Stimulated activated CD8-positive, alpha-beta memory T cell treated with anti-CD3 and anti-CD28 coated beads, Interleukin-7, amount 100 ng/mL, for 4 hours (primary cell): ENCODE results near the gene RIMKLA.

Experiments
- DNase-seq, 2 donors: peaks; one replicate each; pipeline ENCODE4 v3.0.0-alpha.2; 2020; ENCODE audit warnings: low read depth in 2 of 2

The RIMKLA gene, protein sequence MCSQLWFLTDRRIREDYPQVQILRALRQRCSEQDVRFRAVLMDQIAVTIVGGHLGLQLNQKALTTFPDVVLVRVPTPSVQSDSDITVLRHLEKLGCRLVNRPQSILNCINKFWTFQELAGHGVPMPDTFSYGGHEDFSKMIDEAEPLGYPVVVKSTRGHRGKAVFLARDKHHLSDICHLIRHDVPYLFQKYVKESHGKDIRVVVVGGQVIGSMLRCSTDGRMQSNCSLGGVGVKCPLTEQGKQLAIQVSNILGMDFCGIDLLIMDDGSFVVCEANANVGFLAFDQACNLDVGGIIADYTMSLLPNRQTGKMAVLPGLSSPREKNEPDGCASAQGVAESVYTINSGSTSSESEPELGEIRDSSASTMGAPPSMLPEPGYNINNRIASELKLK

DNA sequence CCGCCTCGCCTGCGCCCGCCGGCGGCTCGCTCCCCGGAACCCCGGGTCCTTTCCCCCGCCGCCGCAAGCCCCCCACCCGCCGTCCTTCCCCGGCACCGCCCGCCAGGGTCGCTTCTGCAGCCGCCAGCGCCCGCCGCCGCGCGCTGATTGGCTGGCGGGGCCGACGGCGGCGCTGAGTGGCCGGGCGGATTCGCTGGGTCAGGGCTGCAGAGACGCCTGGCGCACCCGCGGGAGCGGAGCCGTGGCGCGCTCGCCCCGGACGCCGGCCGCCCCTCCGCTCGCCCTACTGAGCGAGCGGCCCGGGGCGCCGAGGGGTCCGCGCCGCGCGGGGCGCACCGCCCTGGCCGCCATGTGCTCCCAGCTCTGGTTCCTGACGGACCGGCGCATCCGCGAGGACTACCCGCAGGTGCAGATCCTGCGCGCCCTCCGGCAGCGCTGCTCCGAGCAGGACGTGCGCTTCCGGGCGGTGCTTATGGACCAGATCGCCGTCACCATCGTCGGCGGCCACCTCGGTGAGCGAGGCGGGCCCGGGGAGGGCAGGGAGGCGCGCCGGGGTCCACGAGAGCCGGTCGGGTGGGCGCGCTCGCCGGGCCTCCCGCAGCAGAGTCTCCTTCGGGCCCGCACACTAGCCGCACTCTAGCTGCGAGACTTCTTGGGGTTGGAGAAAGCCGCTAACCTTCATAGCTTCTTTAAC lies at the start of gene RIMKLA:
TSS of gene RIMKLA (plus strand) at position 207 of the 694 bp plus-strand sequence. CDS start at position 350, 143 bp downstream.
- DNase-seq = peak in 1 of 2 donors; percentile 37

GRCh38 chr1:42332877-42333276 lies 47.7 kb upstream of the RIMKLA start:
- DNase-seq = no peak

DNA sequence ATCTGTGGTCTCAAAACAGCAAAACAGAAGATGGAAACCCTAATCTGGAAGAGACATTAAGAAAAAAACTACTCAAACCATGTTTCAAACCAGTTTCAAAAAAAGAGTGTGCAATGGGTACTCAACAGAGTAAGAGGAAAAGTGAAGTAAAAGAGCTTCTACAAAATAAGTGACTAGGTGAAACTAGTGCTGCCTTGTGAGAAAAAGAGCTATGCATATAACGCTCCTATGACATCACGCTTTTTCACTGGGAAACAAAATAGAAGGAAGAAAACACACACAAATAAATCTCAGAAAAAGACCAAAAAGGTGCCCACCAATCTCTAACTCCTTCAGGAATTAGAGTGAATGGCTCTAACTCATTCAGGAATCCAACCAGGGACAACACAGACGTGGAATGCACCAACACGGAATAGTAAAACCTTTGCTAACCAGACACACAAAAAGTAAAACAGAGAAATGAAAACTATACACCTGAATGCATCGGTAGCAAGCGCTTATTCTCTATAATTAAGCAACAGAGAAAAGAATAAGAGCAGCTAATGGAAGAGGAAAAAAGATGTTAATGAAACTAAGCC lies 46.8 kb upstream of the RIMKLA start:
- no peak for DNase-seq

- peak; percentile 8 to 15 for DNase-seq
Measured at GRCh38 chr1:42334240-42335049, 46.1 kb upstream of the RIMKLA start.

DNA sequence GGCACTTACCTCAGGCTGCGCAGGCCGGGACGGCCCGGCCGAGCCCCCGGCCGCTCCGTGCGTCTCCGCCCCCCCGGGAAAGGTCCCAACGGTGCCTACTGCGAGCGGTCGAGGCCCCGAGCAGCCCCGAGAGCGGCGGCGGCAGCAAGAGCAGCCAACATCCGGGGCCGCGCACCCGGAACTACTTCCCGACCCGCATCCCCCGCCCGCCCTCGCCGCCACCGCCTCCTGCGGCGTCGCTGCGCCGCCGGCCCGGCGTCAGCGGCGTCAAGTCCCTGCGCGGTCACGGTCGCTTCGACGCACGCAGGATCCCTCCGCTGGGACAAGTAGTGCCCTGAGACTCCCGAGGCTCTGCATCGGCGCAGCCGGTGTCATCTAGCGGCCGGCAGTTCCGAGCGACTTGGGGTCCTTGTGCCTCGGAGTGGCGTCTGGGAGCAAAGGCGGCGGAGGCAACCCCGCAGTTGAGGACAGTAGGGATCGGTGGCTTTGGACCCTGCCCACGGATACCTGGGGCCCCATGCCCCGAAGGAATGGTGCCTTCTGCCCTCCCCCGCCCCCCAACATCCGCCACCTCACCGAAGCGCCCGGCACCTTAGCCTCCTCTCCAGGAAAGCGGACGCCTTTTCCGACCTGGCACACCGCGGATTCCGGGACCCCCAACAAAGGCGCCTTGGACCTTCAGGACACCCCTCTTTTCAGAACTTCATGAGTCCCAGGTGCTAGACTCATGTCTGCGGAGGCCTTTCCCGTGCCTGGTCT lies 45.4 kb upstream of the RIMKLA start, which contains the start of gene FOXJ3:
TSS of gene FOXJ3 (minus strand) at position 186 of the 759 bp plus-strand sequence. CDS start 24,142 bp downstream, outside the sequence.
- peak; percentile 79 to 92 for DNase-seq

- DNase-seq = no peak
Measured at GRCh38 chr1:42335809-42336518, 44.6 kb upstream of the RIMKLA start.

GRCh38 chr1:42336978-42337377 lies 43.6 kb upstream of the RIMKLA start:
- no peak for DNase-seq

GRCh38 chr1:42340093-42340492 lies 40.5 kb upstream of the RIMKLA start:
- no peak for DNase-seq

DNA sequence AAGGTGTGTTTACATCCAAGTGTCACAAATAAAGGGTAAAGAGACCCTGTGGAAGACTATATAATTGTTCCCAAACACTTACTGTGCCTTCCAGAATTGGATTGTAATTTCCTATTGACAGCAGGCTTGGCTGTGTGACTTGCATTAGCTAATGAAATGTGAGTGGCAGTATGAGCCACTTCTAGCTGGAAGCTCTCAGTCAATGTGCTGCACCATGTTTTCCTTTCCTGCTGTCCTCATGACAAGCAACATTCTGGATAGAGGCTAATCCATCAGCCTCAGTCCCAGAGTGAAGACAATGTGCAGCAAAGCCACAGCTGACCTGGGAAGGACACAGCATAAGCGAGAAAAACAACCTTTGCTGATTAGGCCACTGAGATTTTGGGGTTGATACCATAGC lies 39.7 kb upstream of the RIMKLA start:
- no peak for DNase-seq

DNA sequence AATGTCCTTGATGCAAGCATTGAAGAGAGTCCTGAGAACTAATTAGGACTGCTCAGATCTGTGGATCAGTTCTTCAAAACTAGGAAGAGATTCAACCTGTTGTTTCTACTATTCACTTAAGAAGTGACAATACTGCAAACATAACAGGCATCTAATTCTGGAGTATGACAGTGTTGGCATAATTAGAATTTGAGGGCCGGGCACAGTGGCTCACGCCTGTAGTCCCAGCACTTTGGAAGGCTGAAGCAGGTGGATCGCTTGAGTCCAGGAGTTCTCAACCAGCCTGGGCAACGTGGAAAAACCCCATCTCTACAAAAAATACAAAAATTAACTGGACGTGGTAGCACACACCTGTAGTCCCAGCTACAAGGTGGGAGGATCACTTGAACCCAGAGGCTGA lies 37.5 kb upstream of the RIMKLA start:
- no peak for DNase-seq

DNA sequence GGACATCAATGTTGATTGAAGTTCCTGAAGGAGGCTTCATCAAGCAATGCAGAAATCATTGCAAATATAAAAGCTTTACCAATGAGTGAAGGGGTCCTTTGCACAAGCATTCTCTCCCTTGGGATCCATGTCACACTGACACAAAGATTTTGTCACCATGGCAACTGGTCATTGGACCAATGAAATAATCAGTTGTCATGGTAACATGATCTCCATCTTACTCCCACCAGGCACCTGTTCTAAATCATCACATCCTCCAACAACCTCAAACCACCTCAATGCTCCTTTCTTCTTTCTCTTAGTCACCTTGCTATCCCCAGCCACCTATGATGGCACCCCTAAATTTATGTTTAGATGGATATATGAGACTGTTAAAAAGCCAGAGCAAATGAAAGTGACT lies 32.1 kb upstream of the RIMKLA start:
- no peak for DNase-seq

GRCh38 chr1:42350086-42350485 lies 30.5 kb upstream of the RIMKLA start:
- no peak for DNase-seq

- DNase-seq = no peak
Measured at GRCh38 chr1:42358791-42359190, 21.8 kb upstream of the RIMKLA start.

GRCh38 chr1:42359466-42359865 lies 21.1 kb upstream of the RIMKLA start:
- no peak for DNase-seq

- DNase-seq = no peak
Measured at GRCh38 chr1:42364089-42364488, 16.5 kb upstream of the RIMKLA start.

- no peak for DNase-seq
Measured at GRCh38 chr1:42364542-42364941, 16.1 kb upstream of the RIMKLA start.

GRCh38 chr1:42365118-42365517 lies 15.5 kb upstream of the RIMKLA start:
- no peak for DNase-seq

DNA sequence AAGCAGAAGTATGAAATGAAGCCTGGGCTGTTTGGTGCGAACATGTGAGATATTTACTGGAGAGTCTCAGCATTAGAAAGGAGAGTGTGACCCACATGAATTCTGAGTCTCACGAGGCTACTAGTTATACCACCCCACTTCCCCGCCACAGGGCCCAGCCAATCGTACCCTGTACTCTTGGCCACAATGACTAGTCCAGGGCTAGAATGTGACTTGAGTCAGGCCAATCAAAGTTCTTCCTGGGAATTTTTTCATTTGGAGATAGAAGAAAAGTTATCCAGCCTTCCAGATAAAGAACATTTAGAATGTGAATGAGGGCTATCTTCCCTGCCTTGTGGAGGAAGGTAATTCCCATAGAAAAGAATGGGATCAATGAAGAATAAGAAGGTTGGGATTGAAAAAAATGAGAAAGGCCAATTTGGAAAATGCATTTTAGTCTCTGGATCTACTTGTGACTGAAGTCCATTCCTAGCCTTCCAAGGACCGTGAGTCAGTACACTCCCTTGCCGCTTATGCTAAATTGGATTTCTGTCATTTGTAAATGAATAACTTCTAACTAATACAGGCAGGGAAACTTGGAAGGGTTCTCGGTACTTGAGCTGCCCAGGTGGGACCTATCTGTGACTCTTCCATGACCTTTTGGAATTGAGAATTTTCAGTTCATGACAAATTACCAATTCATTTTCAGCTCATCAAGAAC lies 12.3 kb upstream of the RIMKLA start:
- DNase-seq = no peak

DNA sequence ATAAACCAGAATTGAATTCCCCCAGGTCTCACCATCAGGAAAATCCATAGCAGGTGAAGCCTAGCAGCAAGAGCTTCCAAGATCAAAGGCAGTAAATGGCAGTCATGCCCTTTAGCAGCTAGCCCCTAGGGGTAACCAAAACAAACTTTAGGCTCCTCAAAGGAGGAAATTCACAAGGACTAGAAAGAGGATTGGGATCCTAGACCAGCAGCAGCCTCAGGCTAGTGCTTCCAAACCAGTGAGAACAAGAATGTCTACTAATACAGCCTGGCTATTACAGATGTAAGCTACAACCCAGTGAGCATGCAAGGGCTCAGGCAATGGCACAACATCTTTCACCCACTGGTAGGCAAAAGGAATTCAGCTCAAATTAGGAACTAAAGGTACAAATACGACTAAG lies 11.1 kb upstream of the RIMKLA start:
- DNase-seq = no peak
